ENCODE measurements around the gene ACTG2.
A peak's percentile ranks its signal among the peaks of the same experiment; 100 is the strongest.

Gene ACTG2

DNA sequence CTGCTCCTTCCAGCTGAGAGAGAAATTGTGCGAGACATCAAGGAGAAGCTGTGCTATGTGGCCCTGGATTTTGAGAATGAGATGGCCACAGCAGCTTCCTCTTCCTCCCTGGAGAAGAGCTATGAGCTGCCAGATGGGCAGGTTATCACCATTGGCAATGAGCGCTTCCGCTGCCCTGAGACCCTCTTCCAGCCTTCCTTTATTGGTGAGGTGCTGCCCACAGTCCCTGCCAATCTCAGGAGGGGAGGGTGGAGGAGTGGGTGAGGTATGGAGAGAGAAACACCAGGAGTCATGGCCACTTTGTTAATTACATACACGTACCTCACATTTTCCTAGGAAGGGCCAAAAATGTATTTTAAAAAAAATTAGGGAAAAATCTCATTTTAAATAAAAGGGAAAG lies 21.9 kb downstream of the ACTG2 start:
- DNase-seq (ENCODE audit: low read depth), result no peak

DNA sequence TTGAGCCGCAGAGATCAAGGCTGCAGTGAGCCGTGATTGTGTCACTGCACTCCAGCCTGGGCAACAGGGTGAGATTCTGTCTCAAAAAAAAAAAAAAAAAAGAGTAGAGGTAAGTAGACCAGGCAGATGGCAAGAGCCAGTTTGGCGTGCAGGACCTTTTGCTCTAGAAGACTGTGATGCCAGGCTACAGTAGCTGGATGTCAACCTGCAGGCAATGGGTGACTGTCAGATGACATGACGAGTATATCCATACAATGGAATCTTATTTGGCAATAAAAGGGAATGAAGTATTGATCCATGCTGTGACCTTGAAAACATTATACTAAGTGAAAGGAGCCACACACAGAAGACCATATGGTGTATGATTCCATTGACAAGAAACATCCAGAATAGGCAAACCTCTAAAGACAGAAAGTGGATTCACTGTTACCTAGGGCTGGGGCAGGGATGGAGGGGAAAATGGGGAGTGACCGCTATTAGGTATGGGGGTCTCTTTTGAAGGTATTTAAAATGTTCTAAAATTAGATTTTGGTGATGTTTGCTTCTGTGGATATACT lies 22.7 kb downstream of the ACTG2 start:
- DNase-seq (ENCODE audit: low read depth), result no peak

DNA sequence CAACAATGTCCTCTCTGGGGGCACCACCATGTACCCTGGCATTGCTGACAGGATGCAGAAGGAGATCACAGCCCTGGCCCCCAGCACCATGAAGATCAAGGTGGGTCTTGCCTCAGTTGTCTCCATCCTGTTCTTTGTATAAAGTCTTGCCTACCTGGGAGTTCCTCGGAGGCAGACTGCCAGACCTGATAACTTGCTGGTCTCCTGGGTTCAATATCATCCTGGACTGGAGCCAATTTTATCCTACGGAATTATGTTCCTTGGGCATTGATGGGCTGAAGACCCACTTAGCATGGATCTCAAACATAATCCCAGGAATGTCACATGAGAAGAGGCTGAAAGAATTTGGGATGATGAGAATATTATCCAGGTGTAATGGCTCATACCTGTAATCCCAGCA lies 23.9 kb downstream of the ACTG2 start:
- DNase-seq (ENCODE audit: low read depth), result no peak

- DNase-seq (ENCODE audit: low read depth), result no peak
Observed at GRCh38 chr2:73917296-73917695, 24.5 kb downstream of the ACTG2 start.

DNA sequence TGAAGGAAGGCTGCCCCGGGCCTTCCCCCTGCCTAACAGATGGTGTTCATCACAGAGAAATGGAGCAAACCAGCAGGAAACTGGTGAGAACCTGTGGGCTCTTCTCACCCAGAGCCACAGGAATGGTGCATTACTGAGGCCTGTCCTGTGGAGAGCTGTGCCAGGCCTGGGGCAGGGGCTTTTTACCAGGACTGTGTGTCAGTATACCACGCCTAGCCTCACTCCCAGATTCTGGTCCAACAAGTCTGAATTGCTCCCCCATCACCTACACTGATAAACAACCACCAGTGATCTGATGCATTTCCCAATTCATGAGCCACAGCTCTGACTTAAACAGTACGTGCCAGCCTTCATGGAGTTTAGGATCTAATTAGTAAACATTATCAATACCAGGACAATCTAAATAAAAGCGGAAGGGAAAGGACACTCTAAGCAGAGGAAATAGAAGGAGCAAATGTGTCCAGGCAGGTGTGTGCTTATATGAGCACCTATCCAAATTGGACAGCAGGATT lies 24.9 kb downstream of the ACTG2 start:
- no peak for DNase-seq (ENCODE audit: low read depth)

- no peak for DNase-seq (ENCODE audit: low read depth)
Observed at GRCh38 chr2:73918856-73919255, 26.0 kb downstream of the ACTG2 start.

- DNase-seq (ENCODE audit: low read depth), result no peak
Observed at GRCh38 chr2:73919596-73920228, 26.9 kb downstream of the ACTG2 start.

DNA sequence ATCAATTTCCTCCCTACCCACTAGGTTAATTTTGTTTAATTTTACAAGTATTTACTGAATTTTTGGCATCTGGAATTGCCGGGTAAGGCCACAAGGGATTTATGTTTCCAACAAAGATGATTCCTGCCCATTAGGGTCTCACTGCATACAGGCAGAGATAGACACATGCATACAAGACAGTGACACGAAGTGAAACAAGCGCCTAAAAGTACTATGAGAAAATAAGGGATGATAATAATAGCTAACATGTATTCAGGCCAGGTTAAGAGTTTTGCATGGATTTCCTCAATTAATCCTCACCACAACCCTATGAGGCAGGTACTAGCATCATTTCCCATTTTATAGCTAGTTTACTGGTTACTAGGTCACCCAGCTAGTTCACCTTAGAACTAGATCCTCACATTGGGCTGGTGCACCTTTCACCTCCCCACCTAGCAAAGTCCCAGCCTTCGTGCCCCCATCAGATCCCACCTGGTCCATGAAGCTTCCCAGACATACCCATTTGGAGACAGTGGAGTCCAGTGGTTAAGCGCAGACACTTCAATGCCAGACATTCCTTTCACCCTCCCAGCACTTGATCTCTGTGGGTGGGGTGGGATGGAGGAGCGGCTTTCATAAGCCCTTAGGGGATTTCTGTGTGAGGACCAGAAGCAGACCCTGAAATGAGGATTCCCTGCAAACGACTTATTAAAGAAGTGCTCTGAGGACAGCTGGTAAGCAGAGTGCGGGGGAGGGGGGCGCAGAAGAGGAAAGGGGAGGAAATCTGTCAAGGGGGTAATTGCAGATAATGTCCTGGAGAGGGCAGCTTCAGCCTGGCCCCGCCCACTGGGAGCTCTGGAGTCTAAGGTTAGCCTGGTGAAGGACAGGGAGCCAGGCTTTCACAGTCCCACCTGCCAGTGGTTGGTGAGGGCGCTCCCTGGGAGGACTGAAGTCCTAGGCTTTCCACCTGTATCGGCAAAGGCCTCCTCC lies 28.1 kb downstream of the ACTG2 start:
- DNase-seq (ENCODE audit: low read depth), result no peak

DNA sequence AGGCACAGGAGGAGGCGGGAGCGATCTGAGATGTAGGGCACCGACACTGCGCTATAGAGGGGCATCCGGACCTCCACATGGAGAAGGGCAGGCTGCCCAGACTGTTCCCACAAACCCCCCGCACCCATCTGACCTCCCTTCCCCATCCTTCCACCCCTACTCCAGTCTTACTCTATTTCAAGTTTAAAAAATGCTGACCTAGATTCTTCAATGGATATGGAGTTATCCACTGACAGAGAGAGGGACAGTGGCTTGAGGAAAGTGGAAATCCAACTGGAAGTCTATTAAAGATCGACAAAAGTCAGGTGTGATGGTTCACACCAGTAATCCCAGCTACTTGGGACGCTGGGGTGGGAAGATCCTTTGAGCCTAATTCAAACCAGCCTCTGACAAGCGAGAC lies 28.8 kb downstream of the ACTG2 start:
- no peak for DNase-seq (ENCODE audit: low read depth)

DNA sequence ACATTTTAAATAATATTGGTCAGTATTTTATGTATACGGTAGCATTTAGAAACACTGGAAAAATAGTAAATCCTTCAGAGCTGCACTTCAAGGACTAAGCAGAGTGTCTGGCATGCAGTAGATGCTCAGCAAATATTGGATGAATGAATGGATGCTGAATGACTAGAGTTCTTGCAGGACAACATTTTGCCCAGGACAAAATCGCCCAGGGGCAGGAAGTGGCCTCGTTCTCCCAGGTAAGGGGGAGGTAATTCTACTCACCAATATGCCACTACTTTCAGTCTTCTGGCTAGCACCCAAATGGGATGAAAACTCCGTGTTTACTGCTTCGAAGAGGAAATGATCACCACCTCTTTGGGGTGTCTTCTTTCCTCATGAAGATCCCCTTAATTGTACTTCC lies 29.9 kb downstream of the ACTG2 start:
- no peak for DNase-seq (ENCODE audit: low read depth)

GRCh38 chr2:73925033-73925704 lies 32.4 kb downstream of the ACTG2 start:
- no peak for DNase-seq (ENCODE audit: low read depth)

- no peak for DNase-seq (ENCODE audit: low read depth)
Observed at GRCh38 chr2:73925853-73926492, 33.2 kb downstream of the ACTG2 start.

DNA sequence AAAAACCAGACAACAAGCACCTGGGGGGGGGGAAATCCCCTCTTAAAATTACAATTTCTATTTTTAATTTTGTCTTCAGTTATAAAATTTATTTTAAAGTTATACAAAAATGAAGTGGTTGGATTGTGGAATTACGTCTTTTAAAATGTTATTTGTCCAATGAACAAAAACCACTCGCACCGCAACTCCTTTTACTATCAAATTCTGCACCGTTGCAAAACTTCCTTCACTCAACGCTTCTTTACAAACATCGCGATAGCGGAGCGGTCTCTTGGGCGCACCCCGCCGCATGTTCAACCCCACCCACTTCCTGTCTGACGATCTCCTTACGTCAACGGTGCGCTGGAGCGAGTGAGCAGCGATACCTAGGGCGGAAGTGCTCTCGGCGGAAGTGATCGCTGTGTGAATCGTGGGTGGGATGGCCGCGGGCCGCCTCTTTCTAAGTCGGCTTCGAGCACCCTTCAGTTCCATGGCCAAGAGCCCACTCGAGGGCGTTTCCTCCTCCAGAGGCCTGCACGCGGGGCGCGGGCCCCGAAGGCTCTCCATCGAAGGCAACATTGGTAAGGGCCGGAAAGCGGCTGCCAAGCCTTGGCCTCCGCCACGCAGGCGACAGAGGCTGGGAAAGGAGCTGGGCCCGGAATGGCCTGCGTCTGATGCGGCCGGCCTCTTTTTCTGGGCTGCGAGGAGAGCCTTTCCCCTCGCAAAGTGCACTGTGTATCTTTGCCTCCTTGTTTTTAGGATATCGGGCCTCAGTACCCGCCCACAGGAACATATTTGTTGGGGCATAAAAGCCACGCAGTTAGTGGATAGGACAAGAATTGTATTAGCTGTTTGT lies 33.9 kb downstream of the ACTG2 start, which contains the start of gene DGUOK:
DGUOK (plus strand) TSS at position 388 of the 835 bp plus-strand sequence; CDS start at position 419, 31 bp downstream.
- DNase-seq (ENCODE audit: low read depth), result peak; percentile 84

DNA sequence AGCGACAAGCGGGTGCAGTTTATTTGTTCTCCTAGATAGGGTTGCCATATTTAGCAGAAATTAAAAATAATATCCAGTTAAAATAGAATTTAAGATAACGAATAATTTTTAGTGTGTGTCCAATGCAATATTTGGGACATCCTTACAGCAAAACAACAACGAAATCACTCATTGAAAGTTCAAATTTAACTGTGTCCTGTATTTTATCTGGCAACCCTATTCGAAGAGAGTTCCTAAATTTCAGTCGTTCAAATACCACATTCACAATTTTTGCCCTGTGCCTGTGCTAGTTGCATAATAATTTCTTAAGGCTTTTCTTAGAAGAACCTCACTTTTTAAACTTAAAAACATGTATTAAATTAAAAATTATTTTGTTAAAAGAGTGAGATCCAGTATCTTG lies 34.5 kb downstream of the ACTG2 start:
- no peak for DNase-seq (ENCODE audit: low read depth)

GRCh38 chr2:73928963-73929347 lies 36.1 kb downstream of the ACTG2 start:
- no peak for DNase-seq (ENCODE audit: low read depth)

- no peak for DNase-seq (ENCODE audit: low read depth)
Observed at GRCh38 chr2:73930386-73930785, 37.6 kb downstream of the ACTG2 start.

- no peak for DNase-seq (ENCODE audit: low read depth)
Observed at GRCh38 chr2:73931531-73932500, 39.0 kb downstream of the ACTG2 start.

GRCh38 chr2:73933194-73933593 lies 40.4 kb downstream of the ACTG2 start:
- no peak for DNase-seq (ENCODE audit: low read depth)

GRCh38 chr2:73935641-73936040 lies 42.8 kb downstream of the ACTG2 start:
- no peak for DNase-seq (ENCODE audit: low read depth)
